Measurements from ENCODE around the gene CPN2. TPM values are rescaled to one million over a fixed set of nuclear protein-coding genes. Genes with fewer than 3 reads are reported as not detected.
A peak's percentile ranks its signal among the peaks of the same experiment; 100 is the strongest.

CPN2 gene
- total RNA-seq, 4 donors from 2014 or later, result 0.10 TPM; not detected in 3

DNA sequence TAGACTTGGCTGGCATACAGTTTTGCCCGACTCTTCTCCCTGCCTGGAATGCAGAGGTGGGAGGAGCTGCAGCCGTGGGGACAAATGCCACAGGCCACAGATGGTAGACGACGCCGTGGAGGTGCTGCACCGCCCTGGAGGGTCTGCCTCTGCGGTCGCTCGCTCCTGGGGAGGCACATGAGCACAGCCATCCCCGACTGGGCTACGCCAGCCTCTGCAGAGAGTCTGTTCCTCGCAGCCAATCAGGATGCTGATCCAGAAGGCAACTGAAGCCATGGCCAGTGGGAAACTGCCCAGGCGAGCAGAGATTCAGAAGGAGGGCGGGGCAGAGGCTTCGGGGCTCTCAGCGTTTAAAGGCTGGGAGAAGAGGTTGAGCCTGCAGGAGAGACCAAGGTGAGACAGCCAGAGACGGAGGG is 30.3 kb upstream of the CPN2 start:
- intact Hi-C loops (cut with DNase I; ENCODE audit: low total_unique reads), result no loop called here
- TF ChIP-seq POLR2A (IDR thresholded peaks at IDR 0.05), result no peak
- no peak for TF ChIP-seq CTCF (IDR thresholded peaks at IDR 0.05)
- peak in 1 of 2 donors; percentile 49 for DNase-seq (ENCODE audit: low spot score in 2 of 2)
- 37 to 52% methylated on average over 16 to 17 of the region's 17 CpGs for WGBS, 2 donors
- H3K4me3 ChIP-seq (ENCODE audit: low read depth, poor library complexity, severe bottlenecking), result no peak overlapping the region

DNA sequence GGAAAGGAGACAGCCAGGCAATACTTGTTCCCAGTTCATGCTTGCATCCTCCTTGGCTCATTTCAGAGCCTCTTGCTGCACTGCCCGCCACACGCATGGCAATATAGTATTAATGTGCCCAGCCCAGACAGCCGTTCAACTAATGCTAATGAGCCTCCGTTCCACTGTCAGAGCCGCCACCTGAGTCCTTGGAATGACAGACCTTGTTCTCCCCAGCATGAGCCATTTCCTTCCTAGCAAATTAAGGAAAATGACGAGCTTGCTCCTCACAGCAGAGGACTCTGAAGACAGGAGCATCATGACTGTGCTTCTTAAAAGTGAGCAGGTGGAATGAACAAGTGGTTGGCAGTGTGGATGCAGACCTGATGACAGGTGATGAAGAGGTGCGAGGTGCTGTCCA is 29.2 kb upstream of the CPN2 start:
- TF ChIP-seq CTCF (IDR thresholded peaks at IDR 0.05) (no peak), POLR2A (IDR thresholded peaks at IDR 0.05) (no peak)
- intact Hi-C loops (cut with DNase I; ENCODE audit: low total_unique reads), result no loop called here
- WGBS, 2 donors, result 75 to 85% methylated on average over 7 of the region's 7 CpGs
- H3K4me3 ChIP-seq (ENCODE audit: low read depth, poor library complexity, severe bottlenecking), result no peak overlapping the region
- DNase-seq (ENCODE audit: low spot score in 2 of 2), result no peak

DNA sequence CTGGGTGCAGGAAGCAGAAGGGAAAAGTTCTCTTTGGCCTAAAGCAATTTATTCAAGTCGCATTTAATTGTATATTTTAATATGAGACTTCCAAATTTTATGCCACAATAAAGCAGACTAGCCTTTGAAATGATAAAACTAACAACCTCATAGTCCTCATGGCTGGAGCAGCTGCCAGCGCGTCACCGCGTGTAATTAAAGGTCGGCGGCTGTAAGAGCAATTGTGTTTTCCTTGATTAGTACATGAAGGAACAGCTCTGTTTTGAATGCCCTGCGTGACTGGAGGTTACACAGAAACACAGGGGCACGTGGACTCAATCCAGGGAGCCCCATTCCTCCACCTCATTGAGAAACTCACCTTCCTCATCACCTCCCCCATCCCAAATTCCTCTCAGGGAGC is 28.5 kb upstream of the CPN2 start:
- no peak overlapping the region for H3K4me3 ChIP-seq (ENCODE audit: low read depth, poor library complexity, severe bottlenecking)
- no peak for TF ChIP-seq CTCF (IDR thresholded peaks at IDR 0.05)
- TF ChIP-seq POLR2A (IDR thresholded peaks at IDR 0.05), result no peak
- no peak for DNase-seq (ENCODE audit: low spot score in 2 of 2)
- 69 to 84% methylated on average over 9 of the region's 9 CpGs for WGBS, 2 donors
- intact Hi-C loops (cut with DNase I; ENCODE audit: low total_unique reads), result no loop called here

DNA sequence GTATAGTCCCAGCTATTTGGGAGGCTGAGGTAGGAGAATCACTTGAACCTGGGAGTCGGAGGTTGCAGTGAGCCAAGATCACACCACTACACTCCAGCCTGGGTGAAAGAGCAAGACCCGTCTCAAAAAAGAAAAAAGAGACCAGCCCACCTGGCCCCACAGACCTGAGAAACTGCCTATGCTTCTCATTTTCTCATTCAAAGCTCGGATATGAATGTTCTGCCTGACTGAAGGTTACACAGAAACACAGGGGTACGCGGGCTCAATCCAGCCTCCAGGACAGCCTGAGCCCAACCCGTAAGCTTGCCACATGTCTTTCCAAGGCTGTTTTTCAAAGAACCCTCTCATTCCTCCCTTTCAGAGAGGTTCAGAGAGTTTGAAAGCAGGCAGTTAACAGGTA is 28.1 kb upstream of the CPN2 start:
- no peak for DNase-seq (ENCODE audit: low spot score in 2 of 2)
- 92 to 95% methylated on average over 6 of the region's 6 CpGs for WGBS, 2 donors
- no peak overlapping the region for H3K4me3 ChIP-seq (ENCODE audit: low read depth, poor library complexity, severe bottlenecking)
- intact Hi-C loops (cut with DNase I; ENCODE audit: low total_unique reads), result no loop called here
- no peak for TF ChIP-seq POLR2A (IDR thresholded peaks at IDR 0.05)
- TF ChIP-seq CTCF (IDR thresholded peaks at IDR 0.05), result no peak

GRCh38 chr3:194377708-194378107 is 26.6 kb upstream of the CPN2 start:
- DNase-seq (ENCODE audit: low spot score in 2 of 2), result no peak
- 96% methylated on average over 1 of the region's 1 CpG for WGBS, 2 donors
- intact Hi-C loops (cut with DNase I; ENCODE audit: low total_unique reads), result no loop called here
- TF ChIP-seq CTCF (IDR thresholded peaks at IDR 0.05) (no peak), POLR2A (IDR thresholded peaks at IDR 0.05) (no peak)
- H3K4me3 ChIP-seq (ENCODE audit: low read depth, poor library complexity, severe bottlenecking), result no peak overlapping the region

DNA sequence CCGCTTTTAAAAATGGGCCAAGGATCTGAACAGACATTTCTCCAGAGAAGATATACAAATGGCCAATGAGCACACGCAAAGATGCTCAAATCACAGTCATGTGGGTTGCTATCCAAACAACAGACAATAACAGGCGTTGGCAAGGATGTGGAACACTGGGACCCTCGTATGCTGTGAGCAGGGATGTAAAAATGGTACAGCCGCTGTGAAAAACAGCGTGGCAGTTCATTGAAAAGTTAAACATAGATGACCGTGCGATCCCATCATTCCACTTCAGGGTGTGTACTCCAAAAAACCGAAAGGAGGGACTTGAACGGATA is 25.1 kb upstream of the CPN2 start:
- TF ChIP-seq POLR2A (IDR thresholded peaks at IDR 0.05) (no peak), CTCF (IDR thresholded peaks at IDR 0.05) (no peak)
- H3K4me3 ChIP-seq (ENCODE audit: low read depth, poor library complexity, severe bottlenecking), result no peak overlapping the region
- intact Hi-C loops (cut with DNase I; ENCODE audit: low total_unique reads), result no loop called here
- WGBS, 2 donors, result 86 to 88% methylated on average over 10 of the region's 10 CpGs
- DNase-seq (ENCODE audit: low spot score in 2 of 2), result no peak

Data from lower leg skin (tissue), 4 donors.